GM12892 (cell line): Measurements from ENCODE around the gene KLHDC10.
A peak's percentile ranks its signal among the peaks of the same experiment; 100 is the strongest.

ENCODE experiments used
- DNase-seq: peaks from one replicate; pipeline ENCODE4 v3.0.0; 2011; ENCODE audit not compliant: insufficient read length
- FAIRE-seq: peaks from 2 replicates; lab custom pipeline; 2011; peaks lifted over from hg19 to GRCh38; lab: Jason Lieb, UNC
- POLR2A ChIP-seq: IDR thresholded peaks from 2 replicates; pipeline ENCODE4 v1.6.1; 2011; ENCODE audit warnings: low read depth, low read length, control low read depth
- POLR2AphosphoS5 ChIP-seq: IDR thresholded peaks from 2 replicates; pipeline ENCODE4 v1.6.1; 2011; ENCODE audit warnings: low read depth, low read length, control low read depth
- TAF1 ChIP-seq: IDR thresholded peaks from 2 replicates; pipeline ENCODE4 v1.6.1; 2011; ENCODE audit warnings: low read depth, mild to moderate bottlenecking, control low read depth, low read length, borderline replicate concordance

The KLHDC10 gene

DNA sequence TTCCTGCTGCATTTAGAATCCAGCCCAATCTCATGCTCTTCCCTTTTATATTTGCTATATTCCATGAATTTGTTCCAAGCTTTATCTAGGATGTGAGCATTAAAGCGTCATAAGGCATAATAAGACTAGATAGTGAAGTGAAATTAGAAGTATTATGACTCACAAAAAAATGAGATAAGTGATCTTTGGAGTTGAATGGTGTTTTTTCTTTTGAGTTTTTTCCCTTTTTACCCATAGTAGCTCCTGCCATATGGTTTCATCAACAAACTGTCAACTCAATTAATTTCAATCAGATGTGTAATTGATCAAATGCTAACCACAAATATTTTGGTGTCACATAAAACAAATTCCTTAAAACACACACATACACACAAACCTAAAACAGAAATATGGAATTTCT, 17.0 kb downstream of the KLHDC10 start:
- DNase-seq = no peak
- no peak for FAIRE-seq
- TF ChIP-seq POLR2A (no peak), TAF1 (no peak), POLR2AphosphoS5 (no peak)

GRCh38 chr7:130090745-130091532, 20.6 kb downstream of the KLHDC10 start:
- peak; percentile 90 for FAIRE-seq
- DNase-seq = no peak
- TF ChIP-seq TAF1 (no peak), POLR2AphosphoS5 (no peak), POLR2A (no peak)

- FAIRE-seq (no peak), DNase-seq (no peak)
- no peak for TF ChIP-seq TAF1
- no peak for TF ChIP-seq POLR2AphosphoS5
These were observed 21.7 kb downstream of the KLHDC10 start for GRCh38 chr7:130091999-130092398.

- FAIRE-seq (peak; percentile 88), DNase-seq (no peak)
- TF ChIP-seq TAF1 = no peak
- TF ChIP-seq POLR2A = no peak
- TF ChIP-seq POLR2AphosphoS5 = no peak
These were observed 22.3 kb downstream of the KLHDC10 start for GRCh38 chr7:130092598-130092997.

DNA sequence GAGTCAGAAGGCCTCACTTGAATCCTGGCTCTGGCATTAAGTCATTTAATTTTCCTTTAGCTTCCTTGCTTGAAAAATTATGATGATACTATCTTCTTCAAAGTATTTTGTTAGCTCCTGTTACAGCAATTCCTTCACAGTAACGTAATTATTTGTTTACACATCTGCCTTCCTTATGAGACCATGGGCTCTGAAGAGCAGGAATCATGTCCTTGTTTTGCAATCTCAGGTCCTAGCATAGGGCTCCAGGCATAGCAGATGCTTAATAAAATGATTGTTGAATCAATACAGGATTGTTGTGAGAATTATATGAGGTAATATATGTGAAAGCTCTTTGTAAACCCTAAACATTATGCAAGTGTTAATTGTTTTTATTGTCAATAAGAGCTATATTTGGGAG, 25.5 kb downstream of the KLHDC10 start:
- TF ChIP-seq TAF1 (no peak), POLR2AphosphoS5 (no peak), POLR2A (no peak)
- FAIRE-seq (no peak), DNase-seq (no peak)

GRCh38 chr7:130096243-130096827, 26.0 kb downstream of the KLHDC10 start:
- FAIRE-seq (no peak), DNase-seq (no peak)

GRCh38 chr7:130099331-130099730, 29.0 kb downstream of the KLHDC10 start:
- TF ChIP-seq POLR2AphosphoS5 (no peak), POLR2A (no peak), TAF1 (no peak)
- no peak for FAIRE-seq
- no peak for DNase-seq

More at GRCh38 chr7:130096243-130096827, 26.0 kb downstream of the KLHDC10 start:
- TF ChIP-seq TAF1 (no peak), POLR2A (no peak), POLR2AphosphoS5 (no peak)

DNA sequence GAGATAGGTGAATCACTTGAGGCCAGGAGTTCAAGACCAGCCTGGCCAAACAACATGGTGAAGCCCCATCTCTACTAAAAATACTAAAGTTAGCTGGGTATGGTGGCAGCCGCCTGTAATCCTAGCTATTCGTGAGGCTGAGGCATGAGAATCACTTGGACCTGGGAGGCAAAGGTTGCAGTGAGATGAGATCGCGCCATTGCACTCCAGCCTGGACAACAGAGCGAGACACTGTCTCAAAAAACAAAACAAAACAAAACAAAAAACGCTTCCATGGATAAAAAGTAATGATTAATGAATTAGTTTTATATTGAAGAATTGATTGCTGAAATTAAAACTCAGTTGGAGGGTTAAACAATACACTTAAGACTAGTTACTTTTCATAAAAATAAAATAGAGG, 32.3 kb downstream of the KLHDC10 start:
- FAIRE-seq = no peak
- no peak for TF ChIP-seq POLR2AphosphoS5
- no peak for TF ChIP-seq POLR2A
- no peak for TF ChIP-seq TAF1
- no peak for DNase-seq

- no peak for DNase-seq
- TF ChIP-seq POLR2AphosphoS5 (no peak), TAF1 (no peak), POLR2A (no peak)
- no peak for FAIRE-seq
These were observed 37.8 kb downstream of the KLHDC10 start for GRCh38 chr7:130107949-130108674.

DNA sequence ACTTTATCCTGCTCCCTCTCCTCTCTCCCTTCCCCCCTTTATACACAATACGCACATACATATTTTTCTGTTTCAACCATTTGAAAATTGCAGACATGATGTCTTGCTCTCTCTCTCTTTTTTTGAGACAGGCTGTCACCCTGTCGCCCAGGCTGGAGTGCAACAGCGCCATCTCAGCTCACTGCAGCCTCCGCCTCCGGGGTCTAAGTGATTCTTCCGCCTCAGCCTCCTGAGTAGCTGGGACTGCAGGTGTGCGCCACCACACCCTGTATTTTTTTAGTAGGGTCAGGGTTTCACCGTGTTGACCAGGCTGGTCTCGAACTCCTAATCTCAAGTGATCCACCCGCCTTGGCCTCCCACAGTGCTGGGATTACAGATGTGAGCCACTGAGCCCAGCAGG, 38.5 kb downstream of the KLHDC10 start:
- FAIRE-seq (no peak), DNase-seq (no peak)
- TF ChIP-seq POLR2AphosphoS5 = no peak

GRCh38 chr7:130112093-130112492, 41.8 kb downstream of the KLHDC10 start:
- FAIRE-seq (peak; percentile 58), DNase-seq (no peak)
- no peak for TF ChIP-seq POLR2A
- TF ChIP-seq POLR2AphosphoS5 = no peak
- TF ChIP-seq TAF1 = no peak
